ENCODE data around the gene CREB5.

GRCh38 chr7:28595801-28596200, 183.5 kb downstream of the CREB5 start:
- TF ChIP-seq POLR2AphosphoS5 (IDR thresholded peaks at IDR 0.05; ENCODE audit: low read depth, low read length) (no peak), TAF1 (IDR thresholded peaks at IDR 0.05; ENCODE audit: borderline replicate concordance, insufficient read depth, low read length) (no peak), REST (IDR thresholded peaks at IDR 0.05; ENCODE audit: insufficient read depth in 1 of 2, low read depth in 2 of 2, low read length in 2 of 2) (no peak), FOXP2 (optimal IDR thresholded peaks at IDR 0.05; ENCODE audit: borderline replicate concordance, extremely low read depth, extremely low read length, insufficient read depth) (no peak)
